M059J (cell line): ENCODE measurements around the gene CCDC178. TPM values are rescaled to one million over a fixed set of nuclear protein-coding genes. Genes with fewer than 3 reads are reported as not detected.
"Not testable (repeated sequence)": the region's sequence is repeated elsewhere in the genome, so short reads cannot be mapped to it uniquely, and the experiment has no call there.

ENCODE experiments used
- DNase-seq: peaks from one replicate; pipeline ENCODE4 v3.0.0-alpha.2; 2012; ENCODE audit warnings: low read depth
- total RNA-seq: library from RNA; depleted of rRNA; stranded (reverse); fragments of >200 nt; shearing (Covaris generic); gene quantifications from 2 replicates; pipeline ENCODE4 v1.2.3, GENCODE V29; 2014; rRNA removed

Gene CCDC178, protein sequence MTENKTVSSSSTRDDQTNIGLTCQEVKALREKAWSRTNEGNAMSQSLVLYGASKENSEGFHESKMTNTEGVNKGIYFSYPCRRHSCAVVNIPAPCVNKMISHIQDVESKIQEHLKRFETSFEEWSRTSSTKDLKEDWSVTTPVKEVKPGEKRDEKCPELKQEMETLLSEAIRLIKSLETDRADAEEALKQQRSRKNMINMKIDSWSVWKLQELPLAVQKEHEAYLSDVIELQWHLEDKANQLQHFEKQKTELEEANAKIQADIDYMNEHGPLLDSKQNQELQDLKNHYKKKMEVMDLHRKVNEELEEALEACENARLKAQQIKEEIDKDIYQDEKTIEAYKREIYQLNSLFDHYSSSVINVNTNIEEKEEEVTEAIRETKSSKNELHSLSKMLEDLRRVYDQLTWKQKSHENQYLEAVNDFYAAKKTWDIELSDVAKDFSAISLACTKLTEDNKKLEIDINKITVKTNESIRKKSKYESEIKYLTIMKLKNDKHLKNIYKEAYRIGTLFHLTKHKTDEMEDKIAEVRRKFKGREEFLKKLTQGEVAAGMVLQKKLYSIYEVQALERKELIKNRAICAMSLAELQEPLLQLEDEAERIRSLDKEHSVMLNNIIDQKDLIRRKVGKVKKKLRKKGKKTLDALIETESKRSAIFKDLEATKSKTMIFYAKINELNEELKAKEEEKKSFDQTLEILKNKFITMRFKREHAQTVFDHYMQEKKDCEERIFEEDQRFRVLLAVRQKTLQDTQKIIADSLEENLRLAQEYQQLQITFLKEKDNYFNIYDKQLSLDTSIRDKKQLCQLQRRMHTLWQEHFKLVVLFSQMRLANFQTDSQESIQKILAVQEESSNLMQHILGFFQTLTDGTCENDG
- not detected in 2 replicates for total RNA-seq

DNA sequence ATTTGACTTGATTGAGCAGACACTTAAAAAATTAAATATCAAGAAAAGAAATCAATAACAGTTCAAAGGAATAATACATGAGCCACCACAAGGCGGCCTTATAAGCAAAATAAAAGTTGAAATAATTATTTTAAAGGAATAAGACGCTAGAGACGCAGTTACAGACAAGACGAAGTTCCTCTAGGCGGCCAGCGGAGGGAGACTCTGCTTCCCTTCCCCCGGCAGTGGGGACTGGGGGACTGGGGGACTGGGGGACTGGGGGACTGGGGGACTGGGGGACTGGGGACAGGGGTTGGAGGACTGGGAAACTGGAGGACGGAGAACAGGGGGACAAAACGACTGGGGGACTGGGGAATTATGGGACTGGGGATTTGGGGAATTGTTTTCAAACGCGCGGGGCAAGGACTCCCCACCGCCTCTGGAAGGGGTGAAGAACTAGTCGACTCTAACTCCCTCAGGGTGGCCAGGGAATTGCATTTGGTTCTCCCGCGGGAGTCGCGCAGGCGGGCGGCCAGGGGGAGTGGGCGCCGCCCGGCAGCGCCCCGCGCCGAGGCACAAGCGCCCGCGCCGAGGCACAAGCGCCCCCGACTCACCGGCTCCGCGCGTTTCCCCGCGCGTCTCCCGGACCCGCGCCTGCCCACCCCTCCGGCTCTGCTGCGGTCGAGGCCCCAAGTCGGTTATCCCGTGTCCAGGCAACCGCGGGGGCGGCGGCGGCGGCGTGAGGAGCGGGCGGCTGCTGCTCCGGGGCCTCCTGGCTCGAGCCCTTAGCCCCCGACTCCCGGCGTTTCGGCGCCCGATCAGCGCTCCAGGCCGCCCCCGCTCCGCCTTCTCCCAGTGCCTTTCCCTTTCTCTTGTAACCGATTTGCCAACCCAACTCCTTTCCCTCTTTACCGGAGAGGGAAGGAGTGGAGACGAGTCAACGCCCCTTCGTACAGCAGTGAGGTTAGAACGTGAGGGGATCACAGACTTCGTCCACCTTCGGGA lies at the start of gene CCDC178:
TSS of gene CCDC178 (minus strand) at position 662 of the 984 bp plus-strand sequence. CDS start 28,633 bp downstream, outside the sequence.
- peak; percentile 1 for DNase-seq

DNA sequence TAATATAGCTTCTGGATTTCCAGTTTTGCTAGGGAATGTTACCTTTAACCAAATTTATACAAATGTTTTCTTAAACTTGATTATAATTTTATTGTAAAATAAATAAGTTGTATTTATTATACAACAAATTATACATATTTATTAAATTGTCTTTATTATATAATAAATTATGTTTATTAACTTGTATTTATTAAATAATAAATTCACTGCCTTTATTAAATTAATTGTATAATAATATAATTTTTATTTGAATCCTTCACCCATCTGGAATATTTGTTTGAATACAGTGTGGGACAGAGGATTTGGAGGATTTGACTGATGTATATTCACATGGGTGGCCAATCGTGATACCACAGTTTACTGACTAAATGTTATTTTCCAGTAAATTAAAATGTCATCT lies 43.4 kb upstream of the CCDC178 start:
- no peak for DNase-seq

DNA sequence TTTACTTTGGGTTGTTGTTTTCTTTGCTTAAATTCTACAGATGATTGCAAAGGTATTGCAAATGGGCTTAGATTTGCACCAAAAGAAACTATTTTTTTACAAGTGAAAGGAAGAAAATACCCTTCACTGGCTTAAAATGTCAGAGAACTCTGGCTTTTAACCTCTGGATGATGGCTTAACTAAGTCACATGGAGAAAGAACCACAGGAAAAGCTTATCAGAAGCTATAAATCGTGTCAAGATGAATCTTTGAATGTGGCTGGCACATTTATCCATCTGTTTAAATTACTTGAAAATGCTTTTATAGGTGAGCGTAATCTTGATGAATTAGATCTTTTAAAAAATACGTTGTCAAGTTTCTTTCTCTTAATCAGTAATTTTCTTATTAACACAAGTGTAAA lies 32.0 kb upstream of the CCDC178 start:
- no peak for DNase-seq

DNA sequence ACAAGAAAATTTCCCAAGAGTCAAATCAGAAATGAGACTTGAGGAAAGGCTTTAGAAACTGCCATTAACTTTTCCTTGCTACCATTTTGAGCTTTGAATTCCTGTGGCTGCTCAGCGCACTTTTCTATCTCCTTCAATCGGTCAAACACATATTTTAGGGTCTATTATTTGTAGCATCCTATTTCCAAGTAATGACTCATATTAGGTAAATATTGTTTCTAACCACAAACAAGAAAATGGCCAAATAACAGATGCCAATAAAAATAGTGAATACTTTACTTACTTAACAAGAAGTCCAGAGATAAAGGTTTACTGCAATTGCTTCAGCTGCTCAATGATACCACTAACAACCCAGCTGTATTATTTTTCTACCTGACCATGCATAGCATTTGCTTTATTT lies 29.7 kb upstream of the CCDC178 start:
- DNase-seq: no peak

DNA sequence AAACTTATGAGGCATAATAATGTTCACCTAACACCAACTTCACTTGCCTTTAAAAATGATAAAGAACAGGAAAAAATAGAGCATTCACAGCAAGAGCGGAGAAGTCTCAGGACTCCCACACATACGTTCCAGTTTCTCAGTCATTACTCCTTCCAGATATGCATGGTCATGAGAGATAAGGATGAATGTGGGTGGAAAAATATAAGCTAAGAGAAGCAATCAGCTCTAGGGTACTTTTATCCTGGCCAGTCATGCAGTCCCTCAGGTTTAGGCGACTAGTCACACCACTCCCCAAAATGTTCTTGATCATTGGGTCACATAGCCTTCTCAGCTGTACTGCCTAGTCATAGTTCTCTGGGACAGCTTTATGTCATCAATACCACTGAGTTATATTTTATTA lies 29.2 kb upstream of the CCDC178 start:
- DNase-seq: no peak

DNA sequence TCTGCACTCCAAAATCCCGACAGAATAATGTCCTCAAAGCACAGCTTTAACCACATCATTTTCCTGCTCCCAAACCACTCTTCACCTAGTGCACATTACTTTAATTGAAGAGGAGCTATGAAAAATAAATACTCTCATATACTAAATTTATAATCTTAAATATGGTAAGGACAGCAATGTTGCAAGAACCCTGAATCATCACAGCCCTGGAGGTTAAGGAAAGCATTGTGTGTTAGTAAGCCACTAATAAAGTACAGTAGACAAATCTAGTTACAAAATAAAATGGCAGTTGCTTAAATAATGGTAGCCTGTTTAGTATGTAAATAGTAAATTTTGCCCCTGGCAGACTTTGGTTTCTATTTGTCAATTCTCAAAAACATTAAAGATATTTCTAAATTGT lies 27.0 kb upstream of the CCDC178 start:
- no peak for DNase-seq

DNA sequence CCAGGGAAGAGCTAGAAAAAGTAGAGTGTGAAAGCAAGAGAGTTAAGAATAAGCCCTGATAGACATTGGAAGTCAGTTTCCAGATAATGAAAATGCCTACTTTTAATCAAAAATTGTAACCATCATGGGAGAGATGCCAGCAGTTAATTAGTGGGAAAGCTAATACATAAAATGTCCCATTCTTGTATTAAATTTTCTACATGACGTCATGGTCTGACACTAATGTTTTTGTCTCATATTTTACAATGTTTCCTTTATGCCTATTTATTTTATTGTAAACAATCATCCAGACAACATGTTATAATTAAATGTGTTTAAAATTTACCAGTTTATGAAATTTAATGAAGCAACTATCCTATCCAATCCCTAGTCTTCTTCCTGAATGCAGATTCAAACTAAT lies 26.3 kb upstream of the CCDC178 start:
- no peak for DNase-seq

DNA sequence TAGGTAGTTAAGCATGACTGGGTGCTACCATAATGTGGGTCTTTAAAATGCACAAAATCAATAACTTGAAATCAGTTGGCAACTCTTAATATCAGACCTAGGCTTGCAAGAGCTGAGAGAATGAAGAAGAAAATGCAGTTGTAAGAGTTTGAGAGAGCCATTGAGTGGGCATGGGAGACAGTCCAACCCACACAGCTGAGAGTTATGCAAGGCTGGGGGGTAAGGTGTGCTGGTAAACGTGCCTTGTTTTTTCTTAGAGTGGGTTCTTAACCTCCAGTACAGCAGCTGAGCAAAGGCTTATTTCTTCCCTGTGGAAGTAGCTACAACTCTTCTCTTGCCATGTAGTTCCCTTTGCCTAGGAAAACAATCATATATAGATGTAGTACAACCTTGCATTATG lies 20.2 kb upstream of the CCDC178 start:
- DNase-seq: no peak

DNA sequence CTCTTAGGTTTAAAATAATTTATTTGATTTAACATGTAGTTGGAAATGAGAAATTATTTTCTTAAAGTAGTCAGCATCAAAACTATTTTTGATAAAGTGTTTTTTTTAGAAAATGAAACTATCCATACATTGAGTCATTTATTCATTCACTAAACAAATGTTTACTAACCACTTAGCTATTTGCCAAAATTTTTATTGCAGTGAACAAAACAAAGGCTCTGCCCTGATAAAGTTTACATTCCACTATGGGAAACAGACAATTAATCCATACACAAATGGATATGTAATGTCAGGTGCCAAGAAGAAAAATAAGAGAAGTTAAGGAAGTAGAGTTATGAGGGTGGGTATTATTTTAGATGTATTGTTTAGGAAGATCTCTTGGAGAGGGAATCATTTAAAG lies 19.1 kb upstream of the CCDC178 start:
- no peak for DNase-seq

DNA sequence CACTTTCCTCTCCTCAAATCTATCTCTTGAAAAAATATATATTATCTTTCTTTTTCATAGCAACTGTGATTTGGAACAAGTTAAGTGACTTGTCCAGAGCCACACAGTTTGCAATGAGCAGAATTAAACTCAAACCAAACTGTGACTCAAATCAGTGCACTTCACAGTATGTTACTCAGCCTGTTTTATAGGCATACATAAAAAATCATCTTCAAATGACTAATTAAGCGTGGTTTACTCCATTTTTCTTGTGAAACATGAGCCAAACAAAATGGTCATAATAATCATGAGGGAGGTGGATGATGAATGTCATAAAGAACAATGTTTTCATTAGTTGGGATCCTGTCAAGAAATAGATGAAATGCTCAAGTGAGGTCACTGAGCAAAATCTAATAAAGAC lies 6.1 kb upstream of the CCDC178 start:
- DNase-seq: no peak

DNA sequence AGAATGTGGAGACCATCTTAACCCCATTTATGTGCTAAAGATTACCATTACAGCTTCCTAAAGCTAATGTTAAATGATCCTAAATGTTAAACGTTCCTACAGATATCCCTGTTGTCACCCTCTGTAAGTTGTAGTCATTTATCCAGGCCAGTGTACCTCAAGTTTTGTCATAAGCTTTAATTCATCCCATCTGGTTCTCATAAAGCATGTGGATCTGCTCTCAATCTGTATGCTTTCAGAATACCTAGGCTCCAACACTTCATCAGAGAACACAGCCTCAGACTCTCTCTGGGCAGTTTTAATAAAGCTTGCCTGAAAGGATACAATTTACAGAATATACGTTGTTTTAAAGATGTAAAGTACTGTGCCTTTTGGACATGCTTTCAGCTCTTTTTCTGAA lies 4.2 kb upstream of the CCDC178 start:
- no peak for DNase-seq

DNA sequence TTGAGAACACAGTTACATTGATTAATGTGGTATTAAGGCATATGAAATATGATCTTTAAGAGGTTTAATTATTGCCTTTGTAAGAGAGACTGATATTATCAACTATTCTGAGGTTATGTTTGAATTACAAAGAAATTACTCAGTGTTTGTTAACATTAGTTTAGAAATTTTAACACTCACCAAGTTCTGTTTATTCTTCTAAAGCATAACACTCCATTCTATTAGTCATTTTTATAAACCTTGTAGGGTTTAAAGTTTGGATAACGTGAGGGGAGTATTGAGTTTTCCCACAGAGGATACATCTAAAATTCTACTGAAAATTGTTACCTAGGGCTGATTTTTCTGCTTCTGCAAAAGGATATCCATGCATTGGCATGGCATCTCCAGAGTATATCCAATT lies 7.7 kb downstream of the CCDC178 start:
- no peak for DNase-seq

DNA sequence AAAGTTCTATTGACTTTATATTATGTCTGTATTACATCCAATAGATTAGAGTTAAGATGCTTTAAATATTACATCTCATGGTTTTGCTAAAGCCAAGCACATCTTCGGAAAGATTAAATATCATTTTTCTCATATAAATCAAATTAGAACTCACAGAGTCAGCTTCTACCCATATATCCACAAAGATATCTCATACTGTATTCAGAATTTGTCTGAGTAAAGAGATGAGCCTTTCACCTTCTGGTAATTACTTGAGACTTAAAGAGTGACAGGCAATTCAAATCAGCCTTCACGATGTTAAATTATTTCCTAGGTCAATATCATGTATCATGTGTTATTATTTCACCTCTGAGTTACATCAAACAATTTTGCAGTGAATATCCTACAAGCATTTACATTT lies 13.0 kb downstream of the CCDC178 start:
- DNase-seq: no peak

DNA sequence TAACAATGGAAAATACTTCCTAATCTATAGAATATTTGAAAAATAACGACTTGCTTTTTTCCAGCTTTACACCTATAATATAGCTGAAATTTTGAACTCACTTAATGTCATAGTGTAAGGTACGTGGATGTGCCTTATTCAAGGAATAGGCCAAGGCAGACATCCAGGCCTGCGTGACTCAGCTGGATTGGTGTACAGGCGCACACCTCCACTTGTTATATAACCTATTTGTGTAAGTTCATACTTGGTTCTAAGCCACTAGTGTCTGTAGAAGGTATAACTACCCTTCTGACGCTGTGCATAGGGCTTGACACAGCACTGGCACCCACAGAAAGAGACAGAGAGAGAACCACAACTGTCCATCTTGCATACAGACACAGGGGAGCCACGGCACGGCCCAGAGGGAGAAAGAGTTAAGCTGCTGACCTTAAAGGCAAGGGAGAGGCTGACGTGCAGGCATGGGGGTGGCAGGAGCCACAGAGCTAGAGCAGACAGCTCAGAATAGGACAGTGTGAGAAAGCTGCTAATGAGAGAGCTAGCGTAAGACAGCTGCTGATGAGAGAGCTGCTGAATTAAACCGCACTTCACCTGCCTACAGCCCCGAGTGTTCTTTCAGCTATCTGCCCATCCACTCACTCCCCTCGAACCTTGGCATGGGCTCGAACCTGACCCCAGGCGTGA lies 16.1 kb downstream of the CCDC178 start:
- DNase-seq: no peak

DNA sequence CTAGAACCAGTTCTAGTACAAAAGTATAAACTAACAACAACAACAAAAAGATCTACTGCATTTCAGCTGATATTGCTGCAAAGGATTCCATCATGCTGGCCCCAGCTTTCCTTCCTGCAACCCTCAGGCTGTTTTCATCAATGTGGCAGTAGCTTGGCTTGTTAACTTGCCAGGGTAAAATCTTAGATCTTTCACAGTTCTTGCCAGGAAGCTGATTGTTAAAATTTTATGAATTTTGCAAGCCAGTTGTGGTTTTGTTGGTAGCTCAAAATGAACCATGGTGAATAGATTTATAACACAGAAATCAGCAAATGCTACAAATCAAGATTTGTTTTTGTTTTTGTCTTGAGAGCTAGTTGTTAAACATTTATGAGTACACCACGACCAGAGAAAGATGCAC lies 19.3 kb downstream of the CCDC178 start:
- no peak for DNase-seq

DNA sequence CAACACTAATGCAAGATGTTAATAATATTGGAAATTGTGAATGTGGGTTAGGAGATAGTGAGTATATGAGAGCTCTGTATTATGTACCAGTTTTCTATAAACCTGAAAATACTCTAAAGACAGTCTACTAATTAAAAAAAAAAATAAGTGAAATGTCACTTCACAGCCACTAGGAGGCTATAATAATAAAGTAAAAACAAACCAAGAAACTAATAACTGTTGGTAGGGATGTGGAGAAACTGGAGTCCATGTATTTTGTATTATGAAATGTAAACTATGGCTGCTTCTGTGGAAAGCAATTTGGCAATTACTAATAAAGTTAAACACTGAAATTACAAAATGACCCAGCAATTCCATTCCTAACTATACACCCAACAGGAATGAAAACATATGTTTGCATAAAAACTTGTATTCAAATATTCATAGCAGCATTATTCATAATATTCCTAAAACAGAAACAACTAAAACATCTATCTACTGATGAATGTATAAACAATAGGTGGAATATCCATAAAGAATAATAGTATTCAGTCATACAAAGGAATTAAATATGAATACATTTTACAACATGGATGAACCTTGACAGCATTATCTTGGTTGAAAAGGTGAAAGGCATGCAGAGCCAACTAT lies 36.2 kb downstream of the CCDC178 start:
- DNase-seq: no peak

DNA sequence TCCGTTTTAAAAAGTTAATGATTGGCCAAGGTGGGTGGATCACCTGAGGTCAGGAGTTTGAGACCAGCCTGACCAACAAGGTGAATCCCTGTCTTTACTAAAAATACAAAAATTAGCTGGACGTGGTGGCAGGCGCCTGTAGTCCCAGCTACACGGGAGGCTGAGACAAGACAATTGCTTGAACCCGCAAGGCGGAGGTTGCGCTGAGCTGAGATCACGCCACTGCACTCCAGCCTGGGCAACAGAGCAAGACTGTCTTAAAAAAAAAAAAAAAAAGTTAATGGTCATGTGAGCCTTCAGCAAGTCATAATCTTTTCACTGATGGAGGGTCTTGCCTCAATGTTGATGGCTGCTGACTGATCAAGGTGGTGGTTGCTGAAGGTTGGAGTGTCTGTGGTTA lies 41.6 kb downstream of the CCDC178 start:
- not testable (repeated sequence) for DNase-seq

DNA sequence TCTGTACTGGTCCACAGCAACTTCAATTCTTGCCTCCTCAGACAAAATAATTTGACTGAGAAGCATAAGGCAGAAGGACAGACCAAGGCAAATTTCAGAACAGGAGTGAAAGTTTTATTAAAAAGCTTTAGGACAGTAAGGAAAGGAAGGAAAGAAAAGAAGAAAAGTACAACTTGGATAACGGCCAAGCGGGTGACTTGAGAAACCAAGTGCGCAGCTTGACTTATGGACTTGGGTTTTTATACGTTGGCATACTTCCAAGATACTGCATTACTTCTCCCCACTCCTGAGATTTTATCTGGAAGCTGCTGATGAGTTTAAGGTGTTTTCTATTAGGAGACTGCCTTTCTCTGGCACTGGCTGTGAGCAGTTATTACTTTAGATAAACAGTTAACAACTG lies 64.7 kb downstream of the CCDC178 start:
- no peak for DNase-seq

DNA sequence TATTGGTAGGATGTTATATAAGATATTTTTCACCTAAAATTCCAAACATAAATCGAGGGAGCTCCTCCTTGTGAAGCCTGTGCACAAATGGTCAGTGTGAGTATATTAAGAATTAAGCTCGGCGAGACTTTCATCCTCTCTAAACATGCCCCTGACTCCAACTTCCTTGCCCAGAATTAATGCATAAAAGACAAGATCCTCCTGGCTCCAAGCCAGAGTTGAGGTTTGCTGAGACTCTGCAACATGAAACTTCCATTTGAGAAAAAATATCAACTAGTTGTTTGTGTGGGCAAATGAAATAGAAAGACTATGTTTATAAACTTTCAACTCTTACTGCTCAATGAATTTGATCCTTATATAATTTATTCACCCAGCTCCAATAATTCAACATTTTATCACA lies 68.1 kb downstream of the CCDC178 start:
- DNase-seq: no peak

DNA sequence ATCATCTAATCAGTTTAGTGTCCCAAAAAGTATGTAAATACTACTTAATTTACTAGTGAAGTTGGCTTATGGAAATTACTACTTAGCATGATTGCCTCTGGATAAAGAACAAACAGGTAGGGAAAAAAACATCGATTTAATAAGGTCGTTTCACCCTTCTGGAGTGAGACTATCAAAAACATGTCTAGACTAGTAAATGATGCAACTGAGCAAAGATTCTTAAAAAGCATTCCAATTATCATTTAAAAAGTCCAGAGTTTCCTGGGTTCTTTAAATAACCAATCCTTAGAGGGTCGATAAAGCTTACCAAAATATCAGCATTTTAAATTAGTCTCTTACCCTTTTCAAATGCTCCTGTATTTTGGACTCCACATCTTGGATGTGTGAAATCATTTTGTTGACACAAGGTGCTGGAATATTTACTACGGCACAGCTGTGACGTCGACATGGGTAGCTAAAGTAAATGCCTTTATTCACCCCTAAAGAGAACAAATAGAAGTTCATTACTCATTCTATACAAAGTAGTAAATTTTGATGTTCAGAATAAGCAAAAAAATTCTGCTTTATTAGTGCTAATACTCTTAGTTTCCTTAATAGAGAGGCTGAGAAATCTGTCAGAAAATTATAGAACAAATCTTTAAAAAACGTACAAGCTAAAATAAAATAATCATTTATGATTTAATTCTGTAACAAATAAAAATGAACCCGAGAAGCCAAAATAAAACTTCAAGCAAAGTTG lies 70.6 kb downstream of the CCDC178 start:
- DNase-seq: no peak
